ENCODE results near the gene AQP6.
A peak's percentile ranks its signal among the peaks of the same experiment; 100 is the strongest.

The AQP6 gene

GRCh38 chr12:49943625-49943960 lies 29.2 kb upstream of the AQP6 start:
- DNase-seq = no peak

- DNase-seq = no peak
Measured at GRCh38 chr12:49944046-49944445, 28.7 kb upstream of the AQP6 start.

GRCh38 chr12:49944718-49945117 lies 28.0 kb upstream of the AQP6 start:
- DNase-seq = no peak

- DNase-seq = peak; percentile 80
Measured at GRCh38 chr12:49945394-49946080, 27.2 kb upstream of the AQP6 start.

GRCh38 chr12:49946086-49946485 lies 26.7 kb upstream of the AQP6 start:
- no peak for DNase-seq

GRCh38 chr12:49946497-49946896 lies 26.2 kb upstream of the AQP6 start:
- DNase-seq = no peak

GRCh38 chr12:49947593-49948226 lies 25.0 kb upstream of the AQP6 start:
- no peak for DNase-seq

- no peak for DNase-seq
Measured at GRCh38 chr12:49948866-49949845, 23.6 kb upstream of the AQP6 start.

GRCh38 chr12:49949866-49950265 lies 22.9 kb upstream of the AQP6 start:
- no peak for DNase-seq

GRCh38 chr12:49950273-49951251 lies 22.2 kb upstream of the AQP6 start, which contains the start of gene AQP2:
TSS of gene AQP2 (plus strand) at chr12:49950737. CDS start at chr12:49950831, 94 bp downstream.
- DNase-seq = no peak

- no peak for DNase-seq
Measured at GRCh38 chr12:49951411-49952240, 21.1 kb upstream of the AQP6 start.

- no peak for DNase-seq
Measured at GRCh38 chr12:49952391-49953055, 20.2 kb upstream of the AQP6 start.

GRCh38 chr12:49953151-49953550 lies 19.6 kb upstream of the AQP6 start:
- DNase-seq = no peak

- no peak for DNase-seq
Measured at GRCh38 chr12:49953961-49954846, 18.5 kb upstream of the AQP6 start.

- no peak for DNase-seq
Measured at GRCh38 chr12:49954863-49955830, 17.6 kb upstream of the AQP6 start.

- DNase-seq = no peak
Measured at GRCh38 chr12:49955899-49956662, 16.7 kb upstream of the AQP6 start.

All from activated gamma-delta T cell treated with Interleukin-2 at 50 U/mL for 16 hours (primary cell).